Measurements from ENCODE around the gene EFNA2.
"Not testable (repeated sequence)": the region's sequence is repeated elsewhere in the genome, so short reads cannot be mapped to it uniquely, and the experiment has no call there.

The EFNA2 gene

DNA sequence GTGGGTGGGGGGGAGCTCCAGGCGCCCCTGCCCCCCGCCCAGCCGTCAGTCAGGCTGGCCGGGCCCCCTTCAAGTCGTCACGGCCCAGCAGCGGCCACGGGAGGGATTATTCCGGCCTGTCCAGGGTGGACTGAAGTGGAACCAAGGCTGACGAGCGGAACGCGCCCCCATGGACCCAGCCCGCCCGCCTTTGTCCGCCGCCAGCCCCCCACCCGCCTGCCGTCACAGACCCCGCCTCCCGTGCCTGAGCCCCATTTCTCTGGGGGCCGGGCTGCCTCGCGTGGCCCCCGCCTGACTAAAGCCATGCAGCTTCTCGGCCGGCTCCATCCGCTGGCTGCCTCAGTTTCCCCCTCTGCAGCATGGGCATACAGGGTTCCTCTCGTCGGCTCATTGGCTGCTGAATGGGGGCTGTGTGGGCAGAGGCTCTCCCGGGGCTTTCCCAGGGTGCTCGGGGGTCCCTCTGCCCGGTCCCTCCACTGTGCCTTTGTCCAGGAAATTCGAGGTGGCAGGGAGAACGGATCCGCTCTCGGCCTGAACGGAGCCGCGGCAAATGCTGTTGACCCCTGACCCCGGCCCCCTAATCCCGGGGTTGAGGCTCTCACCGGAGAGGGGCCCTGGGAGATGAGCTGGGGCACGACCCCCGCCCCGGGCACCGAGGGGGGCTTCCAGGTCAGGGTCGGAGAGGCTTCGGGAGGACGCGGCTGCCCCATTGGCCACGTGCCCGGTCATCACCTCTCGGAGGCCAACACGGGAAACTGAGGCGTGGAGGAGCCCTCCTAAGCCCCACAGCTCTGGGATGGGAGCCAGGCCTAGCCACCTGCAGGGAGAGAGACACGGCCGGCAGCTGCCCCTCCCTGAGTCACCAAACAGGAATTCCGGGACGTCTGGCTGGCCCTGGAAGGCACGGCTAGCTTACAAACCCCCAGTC lies 27.4 kb downstream of the EFNA2 start:
- H3K9ac ChIP-seq (ENCODE audit: low read depth, low read length), result no peak overlapping the region
- no peaks in the 10 kb centered on the region; the same call in 1 of the 2 replicates for H3K4me1 ChIP-seq (ENCODE audit: insufficient read depth, low read length)
- H3K9me3 ChIP-seq (ENCODE audit: control insufficient read depth, insufficient read depth, low read length), result no peaks in the 10 kb centered on the region
- H3K36me3 ChIP-seq (ENCODE audit: insufficient read depth, low read length), result no peaks in the 10 kb centered on the region

DNA sequence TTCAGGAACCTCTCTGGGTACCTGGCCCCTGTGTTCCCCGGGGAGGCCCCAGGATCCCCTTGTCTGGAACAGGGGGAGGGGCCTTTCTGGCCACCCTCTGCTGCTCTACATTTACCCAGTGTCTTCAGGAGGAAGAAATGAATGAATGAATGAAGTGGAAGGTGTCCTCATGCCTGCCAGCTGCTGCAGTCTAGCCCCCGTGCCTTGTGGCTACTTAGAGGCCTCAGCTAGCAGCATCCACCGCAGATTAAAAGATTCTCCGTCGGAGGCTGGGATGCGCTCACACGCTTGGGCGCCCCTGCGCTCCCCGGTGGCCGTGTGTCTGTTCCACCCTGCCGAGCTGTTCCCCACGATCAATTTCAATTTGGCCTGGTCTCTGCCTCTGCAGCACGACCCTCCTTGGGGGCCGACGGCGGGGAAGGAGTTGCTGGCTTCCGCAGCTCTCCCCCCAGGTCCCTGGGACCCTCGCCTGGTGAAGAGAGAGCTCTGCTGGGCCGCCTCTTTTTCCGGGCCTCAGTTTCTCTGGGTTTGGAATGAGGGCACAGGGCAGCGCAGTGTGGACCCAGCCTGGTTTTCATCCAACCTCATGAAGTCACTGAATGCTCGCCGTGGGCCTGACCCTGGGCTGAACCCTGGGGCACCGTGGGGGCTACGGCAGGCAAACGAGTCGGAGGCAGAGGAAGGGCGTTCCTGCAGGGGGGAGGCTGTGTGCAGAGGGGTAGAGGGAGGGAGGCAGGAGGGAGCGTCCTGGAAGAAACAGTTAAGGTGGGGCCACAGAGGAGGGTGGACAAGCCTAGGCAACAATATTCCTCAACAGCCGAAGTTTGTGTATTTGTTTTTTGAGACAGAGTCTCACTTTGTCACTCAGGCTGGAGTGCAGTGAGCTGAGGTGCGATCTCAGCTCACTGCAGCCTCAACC lies 28.3 kb downstream of the EFNA2 start:
- H3K36me3 ChIP-seq (ENCODE audit: insufficient read depth, low read length), result no peaks in the 10 kb centered on the region
- no peaks in the 10 kb centered on the region; the same call in 1 of the 2 replicates for H3K4me1 ChIP-seq (ENCODE audit: insufficient read depth, low read length)
- H3K9me3 ChIP-seq (ENCODE audit: control insufficient read depth, insufficient read depth, low read length), result no peaks in the 10 kb centered on the region
- no peak overlapping the region for H3K9ac ChIP-seq (ENCODE audit: low read depth, low read length)

DNA sequence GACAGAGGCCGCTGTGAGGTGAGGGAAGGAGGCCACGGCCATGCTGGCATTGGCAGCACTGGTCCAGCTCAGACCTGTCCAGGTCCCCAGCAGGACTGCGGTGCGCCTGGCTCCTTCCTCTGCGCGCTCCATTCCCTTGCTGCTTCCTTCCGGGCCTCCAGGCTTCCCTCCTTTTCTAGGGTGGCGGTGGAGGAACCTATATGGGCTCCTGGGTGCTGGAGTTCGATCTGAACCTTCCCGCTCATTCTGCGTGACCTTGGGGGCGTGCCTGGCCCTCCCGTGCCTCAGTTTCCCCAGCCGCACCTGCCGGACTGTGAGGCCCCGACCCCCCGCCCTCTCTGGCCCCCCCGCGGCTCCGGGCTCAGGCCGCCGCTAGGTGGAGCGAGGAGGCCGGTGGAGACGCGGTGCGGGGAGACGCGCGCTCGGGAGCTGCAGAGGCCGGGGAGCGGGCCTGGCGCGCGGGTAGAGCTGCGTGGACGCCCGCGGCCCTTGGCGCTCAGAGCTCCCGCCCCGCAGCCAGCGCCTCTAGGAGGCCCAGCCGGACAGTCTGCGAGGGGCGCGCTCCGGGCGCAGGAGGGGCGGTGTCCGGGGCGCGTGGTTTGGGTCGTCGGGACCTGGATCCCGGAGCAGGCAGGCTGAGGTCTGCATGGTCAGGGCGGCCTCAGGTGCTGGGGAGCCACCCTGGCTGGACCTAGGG lies 29.9 kb downstream of the EFNA2 start:
- H3K9ac ChIP-seq (ENCODE audit: low read depth, low read length), result peak overlapping the region; percentile 46; the same call in 1 of the 2 replicates
- no peaks in the 10 kb centered on the region for H3K9me3 ChIP-seq (ENCODE audit: control insufficient read depth, insufficient read depth, low read length)
- no peaks in the 10 kb centered on the region; the same call in 1 of the 2 replicates for H3K4me1 ChIP-seq (ENCODE audit: insufficient read depth, low read length)
- no peaks in the 10 kb centered on the region for H3K36me3 ChIP-seq (ENCODE audit: insufficient read depth, low read length)

DNA sequence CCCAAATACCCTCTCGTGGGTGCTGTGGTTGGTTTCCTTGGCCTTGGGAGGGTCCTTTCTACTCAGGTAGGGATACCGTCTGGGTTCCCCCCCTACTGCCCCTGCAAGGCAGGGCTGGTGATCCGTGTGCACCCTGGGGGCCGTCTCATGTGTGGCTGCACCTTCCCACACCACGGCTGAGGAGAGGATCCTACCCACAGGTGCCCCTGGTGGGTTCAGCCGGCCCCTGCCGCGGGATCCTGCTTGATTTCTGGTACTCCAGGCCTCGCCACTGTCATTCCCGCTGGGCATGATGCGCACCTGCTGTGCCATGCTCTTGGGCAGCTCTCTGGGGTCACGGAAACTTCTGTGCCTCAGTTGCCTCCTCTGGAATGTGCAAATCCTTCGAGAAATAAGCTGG lies 30.8 kb downstream of the EFNA2 start:
- no peaks in the 10 kb centered on the region; the same call in 1 of the 2 replicates for H3K4me1 ChIP-seq (ENCODE audit: insufficient read depth, low read length)
- no peak overlapping the region for H3K9ac ChIP-seq (ENCODE audit: low read depth, low read length)
- H3K36me3 ChIP-seq (ENCODE audit: insufficient read depth, low read length), result no peaks in the 10 kb centered on the region

DNA sequence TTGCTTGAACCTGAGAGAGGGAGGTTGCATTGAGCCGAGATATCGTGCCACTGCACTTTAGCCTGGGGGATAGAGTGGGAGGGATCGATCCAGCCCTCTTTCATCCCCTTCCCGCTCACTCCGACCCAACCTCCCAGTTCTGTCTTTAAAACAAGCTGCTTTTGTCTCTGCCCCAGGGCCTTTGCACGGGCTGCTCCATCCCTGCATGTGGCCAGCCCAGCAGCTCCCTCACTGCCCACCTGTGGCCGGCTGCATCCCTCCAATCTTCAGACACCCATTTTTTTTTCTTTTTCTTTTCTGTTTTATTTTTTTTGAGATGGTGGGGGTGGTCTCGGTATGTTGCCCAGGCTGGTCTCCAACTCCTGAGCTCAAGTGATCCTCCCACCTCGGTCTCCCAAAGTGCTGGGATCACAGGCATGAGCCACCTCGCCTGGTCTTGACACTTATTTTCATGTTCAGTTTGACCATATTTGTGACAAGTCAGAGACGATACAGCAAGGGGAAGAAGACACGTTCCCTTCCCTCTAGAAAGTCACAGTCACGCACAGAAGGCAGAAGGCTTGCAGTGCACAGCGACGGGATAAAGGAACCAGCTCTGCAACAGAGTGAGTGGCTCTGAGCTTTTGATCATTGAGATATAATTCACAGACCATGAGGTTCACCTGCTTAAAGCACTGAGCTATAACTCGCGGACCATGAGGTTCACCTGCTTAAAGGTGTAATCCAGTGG lies 31.8 kb downstream of the EFNA2 start:
- Histone ChIP-seq H3K9me3 (ENCODE audit: control insufficient read depth, insufficient read depth, low read length) (no peaks in the 10 kb centered on the region), H3K9ac (ENCODE audit: low read depth, low read length) (no peak overlapping the region), H3K36me3 (ENCODE audit: insufficient read depth, low read length) (no peaks in the 10 kb centered on the region), H3K4me1 (ENCODE audit: insufficient read depth, low read length) (no peaks in the 10 kb centered on the region; the same call in 1 of the 2 replicates)

More for the DNA sequence above, 30.8 kb downstream of the EFNA2 start:
- no peaks in the 10 kb centered on the region for H3K9me3 ChIP-seq (ENCODE audit: control insufficient read depth, insufficient read depth, low read length)

DNA sequence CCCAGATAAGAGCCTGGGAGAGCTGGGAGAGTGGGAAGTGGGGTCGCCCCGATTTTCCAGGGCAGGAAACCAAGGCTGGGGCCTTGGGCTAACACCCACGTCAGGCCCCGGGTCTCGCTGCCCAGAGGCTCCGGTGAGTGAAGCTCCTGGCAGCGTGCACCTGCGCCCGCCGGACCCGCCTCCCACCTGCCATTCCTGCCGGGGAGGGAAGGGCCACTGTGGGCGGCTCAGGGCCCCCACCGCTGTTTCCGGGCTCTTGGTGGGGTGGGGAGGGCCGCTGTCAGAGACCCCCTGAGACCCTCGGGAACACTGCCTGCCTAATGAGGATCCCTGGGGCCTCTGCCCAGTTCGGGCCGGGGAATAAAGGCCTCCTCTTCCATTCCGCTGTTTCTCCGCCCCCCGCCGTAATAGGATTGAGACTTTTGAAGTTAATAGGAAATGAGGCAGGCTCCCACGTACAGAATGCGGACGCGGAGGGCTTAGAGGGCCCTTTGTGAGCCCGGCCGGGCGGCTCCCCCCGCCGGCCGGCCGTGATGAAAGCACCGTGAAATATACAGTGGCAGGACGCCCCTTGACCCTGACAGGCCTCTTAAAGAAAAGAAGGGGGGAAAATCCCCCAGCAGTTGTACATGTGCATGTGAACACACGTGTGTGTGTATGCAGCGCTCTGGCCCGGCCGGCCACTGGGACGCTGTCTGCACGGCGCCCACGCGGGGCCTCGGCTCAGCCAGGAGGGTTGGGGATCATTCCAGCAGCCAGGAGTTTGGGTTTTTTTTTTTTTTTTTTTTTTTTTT lies 33.2 kb downstream of the EFNA2 start:
- Histone ChIP-seq H3K36me3 (ENCODE audit: insufficient read depth, low read length) (no peaks in the 10 kb centered on the region), H3K9ac (ENCODE audit: low read depth, low read length) (no peak overlapping the region), H3K9me3 (ENCODE audit: control insufficient read depth, insufficient read depth, low read length) (no peaks in the 10 kb centered on the region), H3K4me1 (ENCODE audit: insufficient read depth, low read length) (no peaks in the 10 kb centered on the region)

DNA sequence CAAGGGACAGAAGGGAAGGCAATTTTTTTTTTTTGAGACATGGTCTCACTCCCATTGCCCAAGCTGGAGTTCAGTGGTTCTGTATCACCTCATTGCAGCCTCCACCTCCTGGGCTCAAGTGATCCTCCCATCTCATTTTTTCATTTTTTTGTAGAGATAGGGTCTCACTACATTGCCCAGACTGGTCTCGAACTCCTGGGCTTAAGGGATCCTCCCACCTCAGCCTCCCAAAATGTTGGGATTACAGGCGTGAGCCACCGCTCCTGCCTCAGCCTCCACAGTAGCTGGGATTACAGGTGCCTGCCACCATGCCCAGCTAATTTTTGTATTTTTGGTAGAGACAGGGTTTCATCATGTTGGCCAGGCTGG lies 34.6 kb downstream of the EFNA2 start:
- not testable (repeated sequence) for H3K9me3 ChIP-seq (ENCODE audit: control insufficient read depth, insufficient read depth, low read length); H3K4me1 ChIP-seq (ENCODE audit: insufficient read depth, low read length); H3K9ac ChIP-seq (ENCODE audit: low read depth, low read length); H3K36me3 ChIP-seq (ENCODE audit: insufficient read depth, low read length)

DNA sequence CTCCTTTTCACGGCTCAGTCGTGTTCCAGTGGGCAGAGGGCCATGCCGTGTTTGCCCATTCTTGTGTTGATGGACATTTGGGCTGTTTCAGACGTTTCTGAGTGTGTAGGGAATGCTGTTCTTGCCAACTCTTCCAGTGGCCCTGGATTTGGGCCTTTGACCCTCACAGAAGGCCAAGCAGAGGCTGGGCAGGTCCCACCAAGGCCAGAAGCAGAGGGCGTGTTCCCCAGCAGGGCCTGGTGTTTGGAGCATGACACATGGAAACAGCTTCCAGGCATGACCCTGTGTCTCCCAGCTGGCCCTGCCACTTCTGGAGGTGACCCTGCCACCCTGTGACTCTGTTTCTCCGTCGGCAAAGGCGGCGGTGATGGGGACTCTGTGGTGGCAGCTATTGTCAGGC lies 35.9 kb downstream of the EFNA2 start:
- Histone ChIP-seq H3K4me1 (ENCODE audit: insufficient read depth, low read length) (no peaks in the 10 kb centered on the region), H3K36me3 (ENCODE audit: insufficient read depth, low read length) (no peaks in the 10 kb centered on the region), H3K9me3 (ENCODE audit: control insufficient read depth, insufficient read depth, low read length) (no peaks in the 10 kb centered on the region), H3K9ac (ENCODE audit: low read depth, low read length) (no peak overlapping the region)

DNA sequence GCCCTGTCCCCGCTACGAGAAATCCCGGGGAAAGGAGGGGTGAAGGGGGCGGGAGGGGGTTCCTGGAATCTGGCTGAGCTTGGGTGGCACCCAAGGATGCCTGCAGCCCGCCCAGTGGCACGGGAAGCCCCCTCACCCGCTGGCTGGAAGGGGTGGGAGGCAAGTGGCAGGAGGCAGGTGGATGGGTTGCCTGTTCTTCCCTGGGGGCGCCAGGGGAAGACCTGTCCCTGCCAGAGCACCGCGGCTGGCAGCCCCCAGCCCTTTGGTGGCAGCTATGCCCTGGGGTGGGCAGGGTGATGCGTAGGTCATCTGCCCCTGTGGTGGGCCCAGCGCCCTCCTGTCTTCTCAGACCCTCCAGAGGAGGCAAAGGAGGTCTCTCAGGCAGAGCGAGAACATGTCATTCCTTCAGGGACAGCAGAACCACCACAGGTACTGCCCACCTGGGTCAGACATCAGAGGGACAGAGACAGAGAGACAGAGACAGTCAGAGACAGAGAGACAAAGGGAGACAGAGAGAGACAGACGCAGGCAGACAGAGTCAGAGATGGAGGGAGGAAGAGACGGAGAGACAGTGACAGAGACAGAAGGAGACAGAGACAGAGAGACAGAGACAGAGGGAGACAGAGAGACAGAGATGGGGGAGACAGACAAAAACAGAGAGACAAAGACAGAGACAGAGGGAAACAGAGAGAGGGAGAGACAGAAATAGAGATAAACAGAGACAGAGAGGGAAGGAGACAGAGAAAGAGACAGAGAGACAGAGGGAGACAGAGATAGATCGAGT lies 36.7 kb downstream of the EFNA2 start:
- Histone ChIP-seq H3K9me3 (ENCODE audit: control insufficient read depth, insufficient read depth, low read length) (no peaks in the 10 kb centered on the region), H3K36me3 (ENCODE audit: insufficient read depth, low read length) (no peaks in the 10 kb centered on the region), H3K9ac (ENCODE audit: low read depth, low read length) (no peak overlapping the region), H3K4me1 (ENCODE audit: insufficient read depth, low read length) (no peaks in the 10 kb centered on the region)

DNA sequence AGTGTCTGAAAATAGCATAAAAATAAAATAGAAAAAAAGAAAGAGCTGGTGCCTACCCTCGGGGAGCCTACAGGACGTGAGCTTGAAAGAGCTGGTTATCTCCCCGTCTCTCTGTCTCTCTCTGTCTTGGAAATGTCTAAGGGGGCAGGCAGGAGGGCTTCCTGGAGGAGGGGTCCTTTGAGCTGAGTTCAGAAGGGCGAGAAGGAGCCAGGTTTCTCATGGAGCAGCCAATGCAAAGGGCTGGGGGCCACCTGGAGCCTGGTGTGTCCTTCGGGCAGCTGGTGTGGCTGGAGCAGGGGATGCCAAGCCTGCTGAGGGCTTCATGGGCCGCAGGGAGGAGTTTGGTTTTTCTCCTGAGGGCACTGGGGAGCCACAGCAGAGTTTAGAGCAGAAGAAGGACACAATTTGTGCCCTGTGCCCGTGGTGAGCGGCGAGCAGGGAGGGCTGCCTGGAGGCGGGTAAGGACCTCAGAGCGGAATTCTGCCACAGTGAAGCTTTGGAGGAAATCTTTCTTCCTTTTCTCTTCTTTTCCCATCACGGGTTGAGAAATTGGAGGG lies 38.7 kb downstream of the EFNA2 start:
- Histone ChIP-seq H3K9ac (ENCODE audit: low read depth, low read length) (peak overlapping the region; percentile 62; the same call in 1 of the 2 replicates), H3K36me3 (ENCODE audit: insufficient read depth, low read length) (no peaks in the 10 kb centered on the region), H3K9me3 (ENCODE audit: control insufficient read depth, insufficient read depth, low read length) (no peaks in the 10 kb centered on the region), H3K4me1 (ENCODE audit: insufficient read depth, low read length) (no peaks in the 10 kb centered on the region)

DNA sequence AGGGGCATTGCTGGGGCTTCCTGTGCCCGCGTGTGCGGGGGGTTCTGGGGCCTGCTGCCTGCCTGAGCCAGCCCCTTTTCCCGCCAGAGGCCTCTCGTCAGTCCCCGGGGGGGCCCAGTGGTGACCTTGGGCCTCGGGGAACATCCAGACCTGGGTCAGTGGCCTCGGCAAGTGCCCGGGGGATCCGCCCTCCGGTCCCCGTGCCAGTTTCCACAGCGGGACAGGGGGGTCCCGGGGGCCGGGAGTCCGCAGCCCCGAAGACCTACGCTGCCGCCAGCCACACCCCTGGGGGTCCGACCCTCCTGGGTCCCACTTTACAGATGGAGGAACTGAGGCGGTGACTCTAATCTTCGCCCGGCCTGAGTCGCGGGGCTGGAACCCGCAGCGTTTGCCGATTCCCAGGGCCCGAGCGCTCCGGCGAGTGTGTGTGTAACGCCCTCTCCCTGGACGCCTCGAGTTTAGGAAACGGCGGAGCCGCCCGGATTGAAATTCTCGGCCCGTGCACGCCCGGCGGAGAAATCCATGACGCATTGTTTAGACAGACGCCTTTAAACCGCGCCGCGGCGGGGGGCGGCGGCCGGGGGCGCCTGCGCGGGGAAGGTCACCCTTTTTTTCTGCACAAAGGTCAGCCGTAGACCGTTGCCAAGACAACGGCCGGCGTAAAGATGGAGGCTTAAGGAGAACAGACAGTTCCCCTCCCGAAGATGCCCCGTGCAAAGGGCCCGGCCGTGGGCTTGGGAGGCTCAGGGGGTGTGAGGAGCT lies 39.3 kb downstream of the EFNA2 start:
- Histone ChIP-seq H3K4me1 (ENCODE audit: insufficient read depth, low read length) (no peaks in the 10 kb centered on the region), H3K36me3 (ENCODE audit: insufficient read depth, low read length) (no peaks in the 10 kb centered on the region)

More for the DNA sequence above, 39.3 kb downstream of the EFNA2 start:
- H3K9ac ChIP-seq (ENCODE audit: low read depth, low read length), result peak overlapping the region; percentile 62
- H3K9me3 ChIP-seq (ENCODE audit: control insufficient read depth, insufficient read depth, low read length), result no peaks in the 10 kb centered on the region

All from ES-I3 (cell line).